ENCODE data around the gene LRBA. TPM values are rescaled to one million over a fixed set of nuclear protein-coding genes. Genes with fewer than 3 reads are reported as not detected.
"Not testable (repeated sequence)": the region's sequence is repeated elsewhere in the genome, so short reads cannot be mapped to it uniquely, and the experiment has no call there.

Gene LRBA
- 10 to 100 TPM; 55.5 to 77.7 TPM for total RNA-seq

DNA sequence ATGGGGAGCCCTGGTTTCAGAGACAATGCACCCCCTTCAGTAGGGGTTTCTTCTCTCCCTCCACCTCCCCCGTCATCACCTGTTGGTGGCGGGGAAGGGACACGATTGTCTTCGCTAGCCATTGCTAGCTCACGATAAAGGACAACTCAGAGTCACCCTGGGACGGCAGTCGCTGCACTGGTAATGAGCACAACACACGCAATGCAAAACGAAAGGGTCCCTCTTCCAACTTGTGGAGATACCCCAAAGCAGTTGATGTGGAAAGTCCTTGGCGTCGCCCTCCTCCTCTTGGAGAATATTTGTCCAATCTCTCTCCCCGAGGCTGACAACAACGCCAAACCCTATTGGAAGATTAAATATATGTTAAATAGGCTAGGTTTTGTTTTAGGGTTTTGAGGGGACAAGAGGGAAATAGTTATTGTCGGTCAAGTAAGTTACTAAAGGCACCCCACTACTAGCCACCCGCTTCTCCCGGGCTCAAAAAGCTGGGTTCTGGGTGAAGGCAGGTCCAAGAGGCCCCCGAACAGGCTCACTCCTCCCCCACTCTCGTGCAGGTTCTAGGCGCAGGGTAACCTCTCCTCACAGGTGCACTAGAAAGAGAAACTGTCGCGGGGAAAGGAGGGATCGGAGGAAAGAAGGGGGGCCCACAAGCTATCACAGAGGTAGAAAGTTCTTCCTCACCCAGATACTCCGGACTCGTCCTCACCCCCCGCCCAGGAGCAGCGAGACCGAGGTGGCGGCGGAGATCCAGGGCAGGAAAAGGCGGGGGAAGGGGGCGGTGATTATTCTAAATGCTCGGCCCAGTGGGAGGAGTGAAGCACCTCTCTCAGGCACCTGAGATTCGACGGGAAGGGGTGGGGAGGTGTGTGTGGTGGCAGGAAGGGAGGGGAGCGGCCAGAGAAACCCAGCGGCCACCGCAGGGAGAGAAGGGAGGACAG is at the start of gene LRBA:
TSS of gene LRBA (minus strand) at position 764 of the 938 bp plus-strand sequence. CDS start at position 122, 642 bp downstream.
- Histone ChIP-seq H3K36me3 (no peaks in the 10 kb centered on the region), H3K9me3 (no peaks in the 10 kb centered on the region), H3K27ac (peak within 1 kb of the TSS; percentile 96), H3K9ac (ENCODE audit: low read depth in 2 of 2, low read length in 2 of 2) (peak within 1 kb of the TSS; percentile 95 to 96), H3K4me1 (no peaks in the 10 kb centered on the region), H3K27me3 (no peaks in the 10 kb centered on the region), H3K4me3 (peak within 1 kb of the TSS; percentile 78)
- intact Hi-C loops (cut with DNase I): no loop called here
- DNase-seq: peak; percentile 95
- no peak for TF ChIP-seq CTCF (IDR thresholded peaks at IDR 0.05)

DNA sequence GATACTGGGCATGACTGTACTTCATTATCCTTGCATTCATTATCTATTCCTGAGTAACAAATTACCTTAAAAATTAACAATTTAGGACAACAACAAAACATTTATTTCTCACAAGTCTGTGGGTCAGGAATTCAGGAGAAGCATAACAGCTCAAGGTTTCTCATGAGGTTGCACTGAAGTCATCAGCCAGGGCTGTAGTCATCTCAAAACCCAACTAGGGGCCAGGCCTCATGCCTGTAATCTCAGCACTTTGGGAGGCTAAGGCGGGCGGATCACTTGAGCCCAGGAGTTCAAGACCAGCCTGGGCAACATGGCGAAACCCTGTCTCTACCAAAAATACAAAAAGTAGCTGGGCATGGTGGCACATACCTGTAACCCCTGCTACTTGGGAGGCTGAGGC is 48.1 kb upstream of the LRBA start:
- H3K9me3 ChIP-seq; H3K27ac ChIP-seq; H3K9ac ChIP-seq (ENCODE audit: low read depth in 2 of 2, low read length in 2 of 2); H3K4me1 ChIP-seq; intact Hi-C loops (cut with DNase I); H3K36me3 ChIP-seq; DNase-seq; H3K4me3 ChIP-seq; H3K27me3 ChIP-seq: not testable (repeated sequence)

DNA sequence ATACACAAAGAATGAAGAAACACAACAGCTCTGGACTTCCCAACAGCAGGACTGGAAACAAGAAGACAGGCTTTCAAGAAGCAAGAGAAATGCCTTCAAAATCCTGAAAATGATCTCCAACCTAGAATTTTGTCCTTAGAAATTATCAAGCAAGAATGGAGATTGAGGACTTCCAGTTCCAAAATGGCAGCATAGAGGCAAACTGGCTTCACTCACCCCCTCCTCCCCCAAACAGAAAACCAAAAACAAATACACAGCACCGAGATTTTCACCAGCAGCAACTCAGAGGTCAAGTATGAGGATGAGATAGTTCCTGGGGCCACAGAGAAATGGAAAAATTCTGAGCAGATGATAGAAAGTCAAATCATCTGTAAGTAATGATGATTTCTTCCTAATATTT is 40.5 kb upstream of the LRBA start:
- Histone ChIP-seq H3K9me3 (no peaks in the 10 kb centered on the region), H3K36me3 (no peaks in the 10 kb centered on the region), H3K4me1 (no peaks in the 10 kb centered on the region), H3K27ac (no peak overlapping the region), H3K4me3 (no peak overlapping the region), H3K9ac (ENCODE audit: low read depth in 2 of 2, low read length in 2 of 2) (no peak overlapping the region), H3K27me3 (no peaks in the 10 kb centered on the region)
- TF ChIP-seq CTCF (IDR thresholded peaks at IDR 0.05): no peak
- DNase-seq: no peak
- intact Hi-C loops (cut with DNase I): no loop called here

DNA sequence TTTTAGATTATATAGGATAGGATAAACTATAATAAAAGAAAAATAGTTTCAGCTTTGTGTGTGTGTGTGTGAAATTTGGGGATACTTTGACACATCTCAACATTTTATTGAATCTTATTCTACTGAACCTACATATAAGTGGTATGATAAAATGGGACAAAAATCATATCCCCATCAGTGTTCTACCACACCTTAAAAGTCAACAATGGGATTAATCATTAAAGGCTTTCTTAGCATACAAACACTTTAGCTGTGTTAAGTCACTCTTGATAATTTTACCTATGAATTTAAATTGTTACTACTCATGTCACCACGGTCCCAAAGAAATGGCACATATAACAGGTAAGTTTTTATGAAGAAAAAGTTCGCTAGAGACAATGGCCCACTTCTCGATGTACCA is 37.7 kb upstream of the LRBA start:
- no peaks in the 10 kb centered on the region for H3K36me3 ChIP-seq
- intact Hi-C loops (cut with DNase I): no loop called here
- no peaks in the 10 kb centered on the region for H3K9me3 ChIP-seq
- H3K9ac ChIP-seq (ENCODE audit: low read depth in 2 of 2, low read length in 2 of 2): no peak overlapping the region
- no peaks in the 10 kb centered on the region for H3K27me3 ChIP-seq
- no peak overlapping the region for H3K27ac ChIP-seq
- H3K4me3 ChIP-seq: no peak overlapping the region
- H3K4me1 ChIP-seq: no peaks in the 10 kb centered on the region
- TF ChIP-seq CTCF (IDR thresholded peaks at IDR 0.05): no peak
- DNase-seq: no peak

DNA sequence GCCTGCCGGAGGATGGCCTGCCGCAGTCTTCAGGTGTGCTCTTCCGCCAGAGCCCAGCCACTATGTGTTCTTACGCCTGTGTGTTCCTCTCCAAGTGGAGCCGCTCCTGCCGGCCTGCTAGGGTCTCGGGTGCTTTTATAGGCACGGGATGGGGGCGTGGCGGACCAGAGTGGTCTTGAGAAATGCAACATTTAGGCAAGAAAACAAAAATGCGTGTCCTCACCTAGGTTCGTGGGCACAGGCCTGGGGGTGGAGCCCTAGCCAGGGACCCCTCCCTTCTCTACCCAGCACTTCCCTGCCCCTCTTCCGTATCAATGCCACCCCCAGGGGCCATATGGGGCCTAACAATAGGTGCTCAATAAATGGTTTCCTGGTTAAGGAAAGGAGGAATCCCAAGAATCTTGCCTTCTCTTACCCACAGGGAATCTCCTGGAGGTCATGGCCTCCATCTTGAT is 34.4 kb upstream of the LRBA start:
- H3K9me3 ChIP-seq: no peaks in the 10 kb centered on the region
- no peaks in the 10 kb centered on the region for H3K27me3 ChIP-seq
- TF ChIP-seq CTCF (IDR thresholded peaks at IDR 0.05): no peak
- intact Hi-C loops (cut with DNase I): no loop called here
- H3K27ac ChIP-seq: no peak overlapping the region
- H3K36me3 ChIP-seq: no peaks in the 10 kb centered on the region
- DNase-seq: no peak
- H3K9ac ChIP-seq (ENCODE audit: low read depth in 2 of 2, low read length in 2 of 2): no peak overlapping the region
- H3K4me1 ChIP-seq: no peaks in the 10 kb centered on the region
- H3K4me3 ChIP-seq: no peak overlapping the region

GRCh38 chr4:151048913-151049312 is 33.8 kb upstream of the LRBA start:
- H3K27me3 ChIP-seq: no peaks in the 10 kb centered on the region
- no peak overlapping the region for H3K4me3 ChIP-seq
- H3K36me3 ChIP-seq: no peaks in the 10 kb centered on the region
- intact Hi-C loops (cut with DNase I): no loop called here
- no peak for DNase-seq
- no peaks in the 10 kb centered on the region for H3K4me1 ChIP-seq
- H3K9ac ChIP-seq (ENCODE audit: low read depth in 2 of 2, low read length in 2 of 2): no peak overlapping the region
- H3K9me3 ChIP-seq: no peaks in the 10 kb centered on the region
- no peak overlapping the region for H3K27ac ChIP-seq
- no peak for TF ChIP-seq CTCF (IDR thresholded peaks at IDR 0.05)

All from colonic mucosa (tissue), 4 donors.